Mesendoderm (in vitro differentiated cells): Measurements from ENCODE around the gene ATP5F1D.

ENCODE experiments used
- DNase-seq: peaks from one replicate; pipeline ENCODE4 v3.0.0; 2013
- H2AK5ac ChIP-seq: 2 replicates; pipeline ENCODE4 v1.6.1; 2013; ENCODE audit warnings: low read length, inconsistent platforms
- H2BK120ac ChIP-seq: 2 replicates; pipeline ENCODE4 v1.6.1; 2013; ENCODE audit warnings: low read depth, mild to moderate bottlenecking, low read length, moderate library complexity, mixed read lengths
- H2BK15ac ChIP-seq: replicated peaks from 2 replicates; pipeline ENCODE4 v1.6.1; 2013; ENCODE audit warnings: low read depth, mild to moderate bottlenecking, moderate library complexity
- H2BK5ac ChIP-seq: 2 replicates; pipeline ENCODE4 v1.6.1; 2013; ENCODE audit warnings: low read length, inconsistent platforms
- H3K18ac ChIP-seq: 2 replicates; pipeline ENCODE4 v1.6.1; 2013; ENCODE audit warnings: mild to moderate bottlenecking, low read length, mixed read lengths
- H3K23ac ChIP-seq: one replicate; pipeline ENCODE4 v1.6.1; 2013; ENCODE audit warnings: low read length
- H3K27ac ChIP-seq: 2 replicates; pipeline ENCODE4 v1.5.1; 2013; ENCODE audit warnings: low read depth, mild to moderate bottlenecking, inconsistent platforms, low read length, moderate library complexity
- H3K27me3 ChIP-seq: 2 replicates; pipeline ENCODE4 v1.6.1; 2013; ENCODE audit warnings: low read length, control low read depth, mild to moderate bottlenecking, inconsistent platforms; ENCODE audit not compliant: insufficient read depth, poor library complexity
- H3K36me3 ChIP-seq: 2 replicates; pipeline ENCODE4 v1.6.1; 2013; ENCODE audit warnings: low read length, inconsistent platforms; ENCODE audit not compliant: control insufficient read depth, insufficient read depth
- H3K4ac ChIP-seq: one replicate; pipeline ENCODE4 v1.6.1; 2013; ENCODE audit warnings: low read depth, mild to moderate bottlenecking, low read length, moderate library complexity
- H3K4me1 ChIP-seq: 2 replicates; pipeline ENCODE4 v1.6.1; 2013; ENCODE audit warnings: low read depth, low read length, inconsistent platforms; ENCODE audit not compliant: control insufficient read depth
- H3K4me2 ChIP-seq: 2 replicates; pipeline ENCODE4 v1.6.1; 2013; ENCODE audit warnings: low read length
- H3K4me3 ChIP-seq: 2 replicates; pipeline ENCODE4 v1.5.1; 2013; ENCODE audit warnings: mild to moderate bottlenecking, low read length
- H3K56ac ChIP-seq: one replicate; pipeline ENCODE4 v1.6.1; 2013; ENCODE audit warnings: low read length
- H3K79me1 ChIP-seq: 2 replicates; pipeline ENCODE4 v1.6.1; 2013; ENCODE audit warnings: low read length, inconsistent platforms
- H3K79me2 ChIP-seq: 2 replicates; pipeline ENCODE4 v1.6.1; 2013; ENCODE audit warnings: mild to moderate bottlenecking, low read length; ENCODE audit not compliant: control insufficient read depth, insufficient read depth
- H3K9ac ChIP-seq: 2 replicates; pipeline ENCODE4 v1.6.1; 2013; ENCODE audit warnings: low read length, inconsistent platforms
- H4K5ac ChIP-seq: one replicate; pipeline ENCODE4 v1.6.1; 2013; ENCODE audit warnings: low read length
- H4K8ac ChIP-seq: one replicate; pipeline ENCODE4 v1.6.1; 2013; ENCODE audit warnings: low read depth, mild to moderate bottlenecking, control low read depth, low read length, moderate library complexity
- WGBS: extraction: QIAGEN DNeasy Blood & Tissue Kit; methylation state at CpG from one replicate; pipeline ENCODE4 v1.1.7; 2013; ENCODE audit warnings: low lambda C conversion rate, missing lambda C conversion rate; ENCODE audit not compliant: insufficient coverage; ENCODE audit errors: extremely low coverage; 5-methylcytosine and 5-hydroxymethylcytosine counted together

Gene ATP5F1D

GRCh38 chr19:1219786-1220476, 21.6 kb upstream of the ATP5F1D start:
- Histone ChIP-seq H3K18ac (no peak overlapping the region), H3K23ac (no peak overlapping the region), H2BK15ac (no peak overlapping the region), H2AK5ac (no peak overlapping the region), H4K8ac (no peak overlapping the region), H3K79me2 (peaks cover 23% of the 10 kb centered on the region), H2BK120ac (no peak overlapping the region), H3K4ac (no peak overlapping the region), H3K9ac (no peak overlapping the region), H3K56ac (no peak overlapping the region), H3K36me3 (no peaks in the 10 kb centered on the region), H3K4me3 (no peak overlapping the region), H2BK5ac (no peak overlapping the region), H3K4me1 (no peaks in the 10 kb centered on the region), H4K5ac (no peak overlapping the region), H3K27ac (no peak overlapping the region), H3K79me1 (peaks cover 15% of the 10 kb centered on the region), H3K27me3 (no peaks in the 10 kb centered on the region), H3K4me2 (no peak overlapping the region)
- no CpG with 5 or more reads among the region's 19 CpGs for WGBS
- DNase-seq = no peak

- Histone ChIP-seq H3K56ac (no peak overlapping the region), H3K36me3 (no peaks in the 10 kb centered on the region), H2BK15ac (no peak overlapping the region)
Observed at GRCh38 chr19:1220477-1220930, 21.0 kb upstream of the ATP5F1D start.

GRCh38 chr19:1220976-1221903, 20.3 kb upstream of the ATP5F1D start:
- Histone ChIP-seq H3K56ac (no peak overlapping the region), H3K36me3 (no peaks in the 10 kb centered on the region), H4K8ac (no peak overlapping the region), H3K27me3 (no peaks in the 10 kb centered on the region), H3K79me1 (peaks cover 10% of the 10 kb centered on the region), H3K27ac (no peak overlapping the region), H3K9ac (no peak overlapping the region), H3K4me3 (no peak overlapping the region), H2BK5ac (no peak overlapping the region), H3K18ac (no peak overlapping the region), H2AK5ac (no peak overlapping the region), H2BK120ac (no peak overlapping the region), H2BK15ac (no peak overlapping the region), H3K4me2 (no peak overlapping the region), H3K4me1 (no peaks in the 10 kb centered on the region), H3K79me2 (peaks cover 14% of the 10 kb centered on the region), H3K4ac (no peak overlapping the region), H4K5ac (no peak overlapping the region), H3K23ac (no peak overlapping the region)
- no CpG with 5 or more reads among the region's 38 CpGs for WGBS
- DNase-seq = no peak

More at GRCh38 chr19:1220477-1220930, 21.0 kb upstream of the ATP5F1D start:
- no CpG with 5 or more reads among the region's 33 CpGs for WGBS
- Histone ChIP-seq H4K5ac (no peak overlapping the region), H3K9ac (no peak overlapping the region), H3K4me1 (no peaks in the 10 kb centered on the region), H3K27me3 (no peaks in the 10 kb centered on the region), H3K18ac (no peak overlapping the region), H3K4me2 (no peak overlapping the region), H3K27ac (no peak overlapping the region), H4K8ac (no peak overlapping the region), H3K79me1 (peaks cover 12% of the 10 kb centered on the region), H3K4me3 (no peak overlapping the region), H2BK120ac (no peak overlapping the region), H3K23ac (no peak overlapping the region), H2BK5ac (no peak overlapping the region), H3K4ac (no peak overlapping the region), H2AK5ac (no peak overlapping the region), H3K79me2 (peaks cover 17% of the 10 kb centered on the region)
- no peak for DNase-seq

GRCh38 chr19:1221904-1222255, 19.7 kb upstream of the ATP5F1D start:
- H3K9ac ChIP-seq = no peak overlapping the region
- H3K18ac ChIP-seq = no peak overlapping the region
- no peak overlapping the region for H3K56ac ChIP-seq
- no peak overlapping the region for H3K4me2 ChIP-seq
- peaks cover 9% of the 10 kb centered on the region for H3K79me1 ChIP-seq
- H3K4me3 ChIP-seq = no peak overlapping the region
- H3K4ac ChIP-seq = no peak overlapping the region
- H3K4me1 ChIP-seq = no peaks in the 10 kb centered on the region
- H3K23ac ChIP-seq = no peak overlapping the region
- no peaks in the 10 kb centered on the region for H3K36me3 ChIP-seq
- H4K5ac ChIP-seq = no peak overlapping the region
- H2AK5ac ChIP-seq = no peak overlapping the region
- no peaks in the 10 kb centered on the region for H3K27me3 ChIP-seq
- no CpG with 5 or more reads among the region's 22 CpGs for WGBS
- H2BK5ac ChIP-seq = no peak overlapping the region
- H3K27ac ChIP-seq = no peak overlapping the region
- no peak overlapping the region for H4K8ac ChIP-seq
- H2BK120ac ChIP-seq = no peak overlapping the region
- no peak overlapping the region for H2BK15ac ChIP-seq
- H3K79me2 ChIP-seq = peaks cover 8% of the 10 kb centered on the region
- DNase-seq = no peak

- Histone ChIP-seq H4K8ac (no peak overlapping the region), H3K56ac (no peak overlapping the region), H2BK15ac (no peak overlapping the region), H3K79me2 (peaks cover 7% of the 10 kb centered on the region), H3K18ac (no peak overlapping the region), H3K79me1 (peaks cover 8% of the 10 kb centered on the region), H3K27ac (no peak overlapping the region), H3K9ac (no peak overlapping the region), H3K4ac (no peak overlapping the region), H3K36me3 (no peaks in the 10 kb centered on the region), H3K4me3 (no peak overlapping the region), H3K4me2 (no peak overlapping the region), H2BK120ac (no peak overlapping the region), H3K4me1 (no peaks in the 10 kb centered on the region), H2AK5ac (no peak overlapping the region), H3K27me3 (no peaks in the 10 kb centered on the region), H3K23ac (no peak overlapping the region), H2BK5ac (no peak overlapping the region), H4K5ac (no peak overlapping the region)
- DNase-seq = no peak
- no CpG with 5 or more reads among the region's 14 CpGs for WGBS
Observed at GRCh38 chr19:1222394-1222793, 19.2 kb upstream of the ATP5F1D start.
